Measurements from ENCODE around the gene OR2B3.
A peak's percentile ranks its signal among the peaks of the same experiment; 100 is the strongest.
"Not testable (repeated sequence)": the region's sequence is repeated elsewhere in the genome, so short reads cannot be mapped to it uniquely, and the experiment has no call there.

Gene OR2B3, protein sequence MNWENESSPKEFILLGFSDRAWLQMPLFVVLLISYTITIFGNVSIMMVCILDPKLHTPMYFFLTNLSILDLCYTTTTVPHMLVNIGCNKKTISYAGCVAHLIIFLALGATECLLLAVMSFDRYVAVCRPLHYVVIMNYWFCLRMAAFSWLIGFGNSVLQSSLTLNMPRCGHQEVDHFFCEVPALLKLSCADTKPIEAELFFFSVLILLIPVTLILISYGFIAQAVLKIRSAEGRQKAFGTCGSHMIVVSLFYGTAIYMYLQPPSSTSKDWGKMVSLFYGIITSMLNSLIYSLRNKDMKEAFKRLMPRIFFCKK

DNA sequence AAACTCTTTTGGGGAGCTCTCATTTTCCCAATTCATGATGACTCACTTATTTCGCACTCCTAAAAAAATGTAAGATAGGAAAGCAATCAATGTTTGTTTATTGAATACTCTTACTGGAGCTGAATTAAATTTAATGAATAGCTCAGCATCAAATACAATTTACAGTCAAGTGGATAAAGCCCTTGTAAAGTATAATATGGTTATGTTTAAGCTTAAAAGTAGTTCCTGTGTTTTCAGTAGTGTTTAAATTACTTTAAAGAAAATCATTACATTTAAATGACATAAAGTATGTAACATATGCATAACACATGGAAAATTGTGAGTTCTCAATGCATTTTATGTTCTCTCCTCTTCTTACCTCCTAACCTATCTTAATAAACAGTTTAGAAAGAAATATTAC lies at the start of gene OR2B3:
OR2B3 (minus strand) TSS at position 101 of the 400 bp plus-strand sequence; CDS start at position 36, 65 bp downstream.
- no peak for DNase-seq

DNA sequence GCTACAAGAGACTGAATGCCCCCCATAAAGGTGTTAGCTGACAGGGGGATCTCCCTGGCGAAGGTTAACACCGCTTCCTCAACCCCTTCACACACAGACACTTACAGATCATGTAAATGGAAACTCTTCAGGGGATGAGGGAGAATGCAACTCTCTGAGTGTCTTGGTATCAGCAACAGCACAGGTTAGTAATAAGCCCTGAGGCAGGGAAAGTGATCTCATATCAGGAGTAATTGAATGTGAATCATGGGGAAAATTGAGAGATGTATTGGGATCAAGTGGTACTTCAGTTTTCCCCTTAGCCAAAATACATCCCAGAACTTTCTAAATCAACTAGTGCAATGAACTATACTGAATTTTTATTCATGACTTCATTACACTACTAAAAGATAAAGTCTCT lies 44.6 kb upstream of the OR2B3 start:
- DNase-seq: no peak

DNA sequence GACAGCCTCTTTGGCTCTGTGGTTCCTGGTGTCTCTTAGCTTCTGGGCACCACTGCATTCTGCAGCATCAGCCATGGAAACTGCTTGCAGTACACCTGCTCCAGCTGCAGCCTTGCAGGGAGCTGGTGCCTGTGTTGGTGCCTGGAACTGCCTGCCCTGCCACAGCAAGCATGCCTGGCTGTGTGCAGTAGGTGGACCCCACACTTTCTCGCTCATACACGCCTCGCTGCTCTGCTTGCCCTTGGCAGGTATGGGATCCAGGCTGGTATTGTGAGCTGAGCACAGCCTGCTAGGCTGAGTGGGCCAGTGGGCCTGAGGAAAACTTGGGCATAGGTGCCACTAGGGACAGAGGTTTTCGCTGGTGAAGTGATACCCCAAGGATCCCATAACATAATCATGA lies 43.5 kb upstream of the OR2B3 start:
- no peak for DNase-seq

DNA sequence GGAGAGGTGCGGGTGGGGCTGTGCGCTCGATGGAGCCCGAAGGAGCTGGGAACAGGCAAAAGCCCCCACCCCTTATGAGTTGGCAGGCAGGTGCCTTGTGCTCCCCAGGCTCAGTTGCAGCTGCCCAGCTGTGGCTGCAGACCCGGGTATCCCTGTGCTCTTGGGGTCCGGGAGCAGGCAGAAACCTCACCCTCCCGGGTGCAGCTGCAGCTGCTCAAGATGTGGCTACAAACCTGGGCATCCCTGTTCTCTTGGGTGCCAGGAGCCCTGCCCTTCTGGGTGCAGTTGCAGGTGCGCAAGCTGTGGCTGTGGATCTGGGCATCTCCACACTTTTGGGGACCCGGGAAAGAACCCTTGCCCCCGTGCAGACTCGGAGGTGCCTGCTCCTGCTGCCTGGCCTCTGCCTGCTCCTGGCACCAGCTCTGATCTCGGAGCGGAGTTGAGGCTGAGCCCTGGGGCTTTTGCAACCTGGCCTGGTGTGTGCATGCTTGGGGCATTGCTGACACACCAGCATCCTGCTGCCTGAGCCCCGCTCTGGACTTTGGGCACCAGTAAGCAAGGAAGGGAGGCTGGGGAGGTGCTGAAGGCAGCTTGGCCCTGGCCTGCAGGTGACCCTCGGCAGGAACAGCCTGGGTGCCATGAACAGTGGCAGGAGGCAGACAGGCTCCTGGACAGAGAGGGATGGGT lies 42.4 kb upstream of the OR2B3 start:
- no peak for DNase-seq

DNA sequence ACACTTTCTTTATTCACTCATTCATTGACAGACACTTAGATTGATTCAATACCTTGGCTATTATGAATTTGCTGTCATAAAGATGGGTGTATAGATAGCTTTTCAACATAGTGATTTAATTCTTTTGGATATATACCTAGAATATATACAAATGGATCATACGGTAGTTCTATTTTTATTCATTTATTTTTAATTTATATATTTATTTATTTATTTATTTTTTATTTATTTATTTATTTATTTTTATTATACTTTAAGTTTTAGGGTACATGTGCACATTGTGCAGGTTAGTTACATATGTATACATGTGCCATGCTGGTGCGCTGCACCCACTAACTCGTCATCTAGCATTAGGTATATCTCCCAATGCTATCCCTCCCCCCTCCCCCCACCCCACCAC lies 27.9 kb upstream of the OR2B3 start:
- DNase-seq: not testable (repeated sequence)

DNA sequence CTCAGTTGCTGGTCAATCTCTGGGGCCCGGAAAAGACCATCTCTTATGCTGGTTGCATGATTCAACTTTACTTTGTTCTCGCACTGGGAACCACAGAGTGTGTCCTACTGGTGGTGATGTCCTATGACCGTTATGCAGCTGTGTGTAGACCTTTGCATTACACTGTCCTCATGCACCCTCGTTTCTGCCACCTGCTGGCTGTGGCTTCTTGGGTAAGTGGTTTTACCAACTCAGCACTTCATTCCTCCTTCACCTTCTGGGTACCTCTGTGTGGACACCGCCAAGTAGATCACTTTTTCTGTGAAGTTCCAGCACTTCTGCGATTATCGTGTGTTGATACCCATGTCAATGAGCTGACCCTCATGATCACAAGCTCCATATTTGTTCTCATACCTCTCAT lies 25.0 kb upstream of the OR2B3 start:
- DNase-seq: peak in 1 of 2 donors; percentile 2

DNA sequence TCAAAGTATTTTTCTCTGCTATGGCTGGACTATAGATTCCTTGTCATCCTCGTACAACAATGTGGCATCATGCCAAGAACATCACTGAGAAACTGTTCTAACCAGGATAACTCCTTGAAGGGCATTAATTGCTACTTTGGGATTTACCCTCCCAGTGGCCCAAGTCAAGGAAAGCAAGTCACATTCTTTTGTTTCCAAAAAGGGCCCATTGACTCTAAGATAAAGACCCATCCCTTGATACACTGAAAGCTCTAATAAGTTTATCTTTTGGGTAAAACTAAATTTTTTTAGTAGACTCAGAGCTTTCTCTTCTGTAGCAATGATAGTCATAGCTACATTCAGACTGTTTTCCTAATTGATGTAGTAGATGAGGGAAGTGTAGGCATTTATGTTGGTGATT lies 20.6 kb upstream of the OR2B3 start, which contains the start of gene OR2J3:
OR2J3 (plus strand) TSS at position 301 of the 400 bp plus-strand sequence. CDS start 3,833 bp downstream, outside the sequence.
- DNase-seq: no peak

DNA sequence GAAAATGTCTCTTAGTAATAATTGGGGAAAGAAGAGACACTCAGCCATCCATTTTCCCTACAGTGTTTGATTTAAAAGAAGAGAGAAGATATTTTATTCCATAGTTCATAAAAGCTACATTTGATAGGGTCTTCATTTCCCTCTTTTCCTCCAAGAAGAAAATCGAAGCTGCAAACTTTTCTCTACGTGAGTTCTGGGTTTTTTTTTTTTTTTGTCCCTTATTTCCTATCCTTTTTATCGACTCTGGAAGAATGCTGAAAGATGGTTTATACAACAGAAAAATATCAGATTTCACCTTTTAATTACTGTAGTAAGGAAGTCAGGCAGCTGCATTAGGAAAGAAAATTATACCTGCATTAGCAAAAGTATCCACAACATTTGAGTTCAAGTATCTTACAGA lies 12.1 kb upstream of the OR2B3 start, which contains the start of gene OR2J1:
OR2J1 (plus strand) TSS at position 301 of the 400 bp plus-strand sequence. CDS start 1,453 bp downstream, outside the sequence.
- DNase-seq: no peak

DNA sequence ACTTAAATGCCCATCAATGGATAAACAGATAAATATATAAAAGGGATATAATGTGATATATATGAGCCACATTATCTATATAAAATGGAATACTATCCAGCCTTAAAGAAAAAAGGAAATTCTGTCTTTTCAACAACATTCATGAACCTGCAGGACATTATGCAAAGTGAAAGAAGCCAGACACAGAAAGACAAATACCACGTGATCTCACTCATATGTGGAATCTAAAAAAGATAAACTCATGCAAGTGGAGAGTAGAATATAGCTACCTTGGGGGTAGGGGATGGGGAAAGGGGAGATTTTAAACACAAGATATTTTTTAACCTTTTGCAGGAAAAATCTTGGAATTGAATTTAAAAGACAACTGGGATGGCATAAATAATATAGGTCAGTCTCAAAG lies 10.7 kb upstream of the OR2B3 start:
- no peak for DNase-seq

DNA sequence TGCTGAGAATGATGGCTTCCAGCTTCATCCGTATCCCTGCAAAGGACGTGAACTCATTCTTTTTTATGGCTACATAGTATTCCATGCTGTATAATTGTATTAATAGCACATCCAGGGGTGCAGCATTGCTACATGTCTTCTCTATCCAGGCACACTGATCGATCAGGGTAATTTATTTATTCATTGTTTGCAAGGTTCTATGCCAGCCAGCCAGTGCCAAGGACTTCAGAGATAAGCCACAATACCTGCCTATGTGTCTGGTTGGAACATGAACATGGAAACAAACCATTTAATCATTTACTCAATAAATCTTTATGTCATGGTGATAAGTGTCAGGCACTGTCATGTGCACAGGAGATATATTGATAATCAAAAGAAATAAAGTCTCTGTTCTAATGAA lies 5.8 kb upstream of the OR2B3 start:
- DNase-seq: no peak

DNA sequence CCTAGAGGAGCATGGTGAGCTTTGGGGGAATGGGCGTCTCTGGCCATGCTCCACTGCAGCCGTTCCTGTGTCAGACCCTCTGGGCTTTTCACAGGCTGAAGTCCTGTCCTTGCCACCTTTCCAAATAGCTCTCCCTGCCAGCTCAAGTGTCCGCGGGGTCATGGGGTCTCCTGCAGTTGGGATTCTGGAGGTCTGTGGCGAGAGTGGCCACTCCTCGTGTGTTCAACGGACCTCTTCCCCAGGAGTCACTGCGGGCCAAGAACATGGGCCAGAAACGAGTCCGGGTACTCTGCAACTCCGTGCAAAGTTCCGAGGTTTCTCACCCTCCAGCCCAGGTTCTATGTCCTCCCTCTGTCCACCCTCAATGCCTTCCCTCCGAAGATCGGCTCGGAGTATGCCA lies 4.7 kb downstream of the OR2B3 start:
- DNase-seq: no peak

DNA sequence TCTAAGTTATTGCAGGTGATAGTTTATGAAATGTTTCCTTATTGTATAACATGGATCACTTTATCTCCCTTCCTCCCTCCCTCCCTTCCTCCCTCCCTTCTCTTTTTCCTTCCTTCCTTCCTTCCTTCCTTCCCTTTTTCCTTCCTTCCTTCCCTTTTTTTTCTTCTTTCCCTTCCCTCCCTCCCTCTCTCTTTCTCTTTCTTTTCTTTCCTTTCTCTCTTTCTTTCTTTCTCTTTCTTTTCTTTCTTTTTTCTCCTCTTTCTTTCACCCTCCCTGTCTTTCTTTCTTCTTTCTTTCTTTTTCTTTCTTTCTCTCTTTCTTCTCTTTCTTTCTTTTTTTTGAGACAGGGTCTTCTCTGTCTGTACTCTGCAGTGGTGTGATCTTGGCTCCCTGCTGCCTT lies 5.8 kb downstream of the OR2B3 start:
- DNase-seq: no peak

DNA sequence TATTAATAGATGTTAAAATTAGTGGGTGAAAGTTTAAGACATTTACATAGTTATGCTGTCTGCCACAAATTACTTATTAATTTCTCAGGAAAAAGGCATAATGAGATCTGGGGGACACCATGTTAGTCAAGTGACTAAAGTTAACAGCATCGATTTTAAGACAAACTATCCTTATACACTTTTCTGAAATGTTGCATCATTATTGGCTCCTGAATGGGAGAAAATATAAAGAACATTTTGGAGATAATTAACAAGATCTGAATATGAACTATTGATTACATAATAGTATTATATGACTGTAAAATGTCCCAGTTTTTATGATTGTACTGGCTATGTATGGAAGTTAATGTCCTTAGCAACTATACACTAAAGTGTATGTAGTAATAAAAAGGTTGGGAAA lies 7.9 kb downstream of the OR2B3 start:
- no peak for DNase-seq

DNA sequence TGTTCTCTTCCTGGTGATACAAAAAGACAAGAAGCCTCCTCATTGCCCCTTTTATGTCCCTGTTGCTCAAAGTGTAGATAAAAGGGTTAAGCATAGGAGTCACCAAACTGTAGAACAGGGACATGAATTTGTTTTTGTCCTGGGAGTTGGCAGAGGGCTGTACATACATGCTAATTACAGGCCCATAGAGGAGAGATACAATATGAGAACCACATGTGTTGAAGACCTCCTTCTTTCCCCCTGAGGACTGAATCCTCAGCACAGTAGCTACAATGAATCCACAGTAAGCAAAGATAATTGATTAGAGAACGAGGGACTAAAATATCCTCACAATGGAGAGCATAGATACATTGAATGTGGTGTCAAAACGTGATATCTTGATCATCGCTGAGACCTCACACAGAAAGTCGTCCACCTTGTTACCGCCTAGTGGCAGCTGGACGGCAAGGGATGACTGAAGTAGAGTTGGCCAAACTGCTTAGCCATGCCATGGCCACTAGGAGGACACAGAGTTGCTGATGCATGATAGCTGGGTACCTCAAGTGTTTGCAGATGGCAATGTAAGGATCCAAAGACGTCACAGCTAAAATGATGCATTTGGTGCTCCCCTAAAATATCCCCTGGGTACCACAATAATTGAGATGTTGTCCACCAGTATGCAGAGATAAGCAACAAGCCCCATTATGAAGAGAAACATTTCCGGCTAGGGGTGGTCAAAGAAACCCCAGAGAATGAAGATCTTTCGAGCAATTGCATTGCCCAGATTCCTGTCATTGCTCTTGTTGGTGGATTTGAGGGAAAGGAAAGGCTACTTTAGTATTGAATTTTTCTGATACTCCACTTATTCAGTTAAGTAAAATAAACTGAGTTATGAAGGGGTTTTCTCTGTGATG lies 15.0 kb downstream of the OR2B3 start:
- DNase-seq: no peak

DNA sequence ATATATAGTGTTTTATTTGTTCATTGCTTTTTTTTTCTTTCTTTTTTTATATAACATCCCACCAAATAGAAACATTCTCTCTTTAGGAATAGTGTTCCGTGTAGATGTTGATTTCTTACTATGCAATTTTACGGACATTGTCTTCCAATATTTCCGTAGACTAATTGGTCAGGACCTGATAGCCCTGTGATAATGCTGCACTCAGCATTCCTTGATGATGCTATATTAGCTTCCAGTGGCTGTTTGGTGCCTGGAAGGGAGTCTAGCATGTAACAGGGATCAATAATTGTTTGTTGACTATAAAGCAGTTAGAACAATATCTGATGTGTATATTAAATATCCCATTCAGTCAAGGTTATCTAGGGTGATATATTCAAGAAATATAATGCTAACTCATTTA lies 35.4 kb downstream of the OR2B3 start:
- no peak for DNase-seq

DNA sequence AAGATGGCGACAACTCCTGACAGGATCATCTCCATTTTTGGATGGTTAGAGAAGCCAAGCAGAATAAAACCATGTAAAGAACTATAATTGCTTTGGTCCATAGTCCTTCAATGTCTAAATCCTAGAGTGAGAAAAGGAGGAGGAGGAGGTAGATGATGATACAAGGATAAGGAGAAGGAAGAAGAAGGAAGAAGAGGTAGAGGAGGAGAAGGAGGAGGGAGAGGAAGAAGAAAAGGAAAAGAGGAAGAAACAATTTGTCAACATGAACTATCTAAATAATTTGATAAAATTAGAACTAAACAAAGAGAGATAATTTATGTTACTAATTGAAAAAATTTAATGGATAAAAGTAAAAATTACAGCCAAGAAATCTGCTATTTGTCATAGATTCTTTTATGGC lies 42.0 kb downstream of the OR2B3 start, which contains the start of gene OR2W1:
OR2W1 (minus strand) TSS at position 101 of the 400 bp plus-strand sequence; CDS start at position 101, 0 bp downstream.
- DNase-seq: no peak
